Activated T-cell treated with anti-CD3 and anti-CD28 coated beads, Interleukin-2, amount 50 U/mL, for 1 hour (primary cell): ENCODE results near the gene SLC9A8.

Experiments
- DNase-seq: peaks from one replicate; pipeline ENCODE4 v3.0.0-alpha.2; 2020

The SLC9A8 gene

DNA sequence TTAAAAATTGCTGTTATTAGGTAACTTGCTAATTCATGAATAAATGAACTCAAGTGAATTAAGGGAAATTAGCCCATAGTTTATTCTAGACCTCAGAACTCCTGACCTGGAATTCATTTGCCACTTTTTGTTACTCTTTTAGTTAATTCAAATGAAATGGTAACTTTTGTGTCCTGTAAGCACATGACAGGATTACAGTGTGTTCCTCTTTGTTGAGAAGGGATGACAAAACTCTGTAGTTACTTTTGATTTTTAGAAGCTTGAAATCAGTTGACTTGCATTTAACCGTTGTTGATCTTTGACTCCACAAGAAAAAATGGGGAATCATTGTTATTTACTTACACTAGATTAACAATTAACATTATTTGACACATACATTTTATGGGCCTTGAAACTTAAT, 6.2 kb downstream of the SLC9A8 start:
- DNase-seq, result no peak

DNA sequence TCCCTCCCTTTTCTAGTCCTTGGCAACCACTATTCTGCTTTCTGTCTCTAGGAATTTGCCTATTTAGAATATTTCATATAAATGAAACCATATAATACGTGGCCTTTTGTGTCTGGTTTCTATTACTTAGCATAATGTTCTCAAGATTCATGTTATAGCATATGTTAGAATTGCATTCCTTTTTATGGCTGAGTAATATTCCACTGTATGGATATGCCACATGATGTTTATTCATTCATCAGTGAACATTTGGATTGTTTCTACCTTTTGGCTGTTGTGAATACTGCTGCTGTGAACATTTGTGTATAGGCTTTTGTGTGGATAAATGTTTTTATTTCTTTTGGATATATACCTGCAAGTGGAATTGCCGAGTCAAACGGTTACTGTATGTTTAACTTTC, 7.1 kb downstream of the SLC9A8 start:
- no peak for DNase-seq

DNA sequence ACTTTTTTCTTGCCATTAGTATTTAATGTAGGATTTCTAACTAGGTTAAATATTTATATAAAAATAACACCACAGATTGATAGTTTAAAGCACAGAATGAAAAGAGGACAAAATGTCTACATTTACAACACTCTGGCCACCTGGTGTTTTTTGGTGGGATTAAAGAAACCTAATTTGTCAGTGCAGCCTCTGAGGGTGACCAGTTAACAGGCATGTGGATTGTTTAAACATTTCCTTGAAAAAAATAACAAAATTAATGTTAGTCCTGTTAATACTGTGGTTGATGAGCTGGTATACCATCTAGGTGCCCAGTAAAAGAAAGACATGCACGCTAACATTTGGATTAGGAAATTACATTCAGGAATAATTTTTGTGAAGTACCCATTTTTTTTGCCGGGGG, 8.8 kb downstream of the SLC9A8 start:
- no peak for DNase-seq

DNA sequence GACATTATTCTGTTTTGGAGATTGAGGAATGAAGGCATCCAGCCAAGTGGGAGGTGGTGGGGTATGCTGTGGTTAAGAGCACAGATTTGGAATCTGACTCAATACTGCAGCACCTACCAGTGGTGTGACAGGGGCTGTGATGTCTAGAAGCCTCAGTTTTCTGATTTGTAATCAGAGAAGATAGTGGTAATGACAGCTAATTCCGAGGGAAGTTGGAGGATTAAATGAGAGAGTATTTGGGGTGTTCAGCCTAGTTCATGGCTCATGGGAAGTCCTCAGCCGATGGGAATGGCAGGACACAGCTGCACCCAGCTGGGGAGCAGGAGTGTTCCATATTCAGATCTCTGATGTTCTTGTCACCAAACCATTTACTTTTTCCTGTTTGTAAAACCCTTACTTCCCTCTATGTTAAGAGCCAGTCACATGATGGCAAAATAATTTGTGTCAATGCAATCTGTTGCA, 9.3 kb downstream of the SLC9A8 start:
- no peak for DNase-seq

DNA sequence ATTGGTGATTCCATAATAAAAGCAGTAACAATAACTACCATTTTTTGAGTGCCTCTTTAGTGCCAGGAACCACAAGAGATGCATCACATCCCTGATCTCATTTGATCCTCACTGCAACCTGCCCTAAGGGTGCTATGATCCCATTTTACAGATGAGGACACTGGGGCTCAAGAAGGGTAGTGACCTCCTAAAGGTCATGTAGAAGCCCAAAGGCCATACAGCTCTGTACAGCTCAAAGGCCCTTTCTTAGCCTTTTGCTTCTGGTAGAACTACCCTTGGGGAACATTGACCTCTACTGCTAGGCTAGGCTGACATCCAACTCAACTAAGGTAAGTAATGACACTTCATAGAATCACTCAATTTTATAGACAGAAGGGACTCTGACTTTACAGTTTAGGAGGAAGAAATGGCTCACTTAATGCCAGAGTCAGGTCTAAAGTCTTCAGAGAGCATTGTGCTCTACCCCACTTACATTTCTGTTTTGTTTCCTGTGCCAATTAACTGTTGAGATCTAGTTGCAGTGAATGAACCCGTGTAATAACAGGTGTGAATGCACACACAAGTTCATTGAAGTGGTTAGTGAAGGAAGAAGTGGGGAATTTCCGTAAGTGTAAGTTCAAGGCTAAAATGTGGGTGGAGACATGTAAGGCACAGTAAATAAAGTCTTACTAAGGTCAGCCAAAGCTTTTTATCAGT, 10.7 kb downstream of the SLC9A8 start:
- no peak for DNase-seq

DNA sequence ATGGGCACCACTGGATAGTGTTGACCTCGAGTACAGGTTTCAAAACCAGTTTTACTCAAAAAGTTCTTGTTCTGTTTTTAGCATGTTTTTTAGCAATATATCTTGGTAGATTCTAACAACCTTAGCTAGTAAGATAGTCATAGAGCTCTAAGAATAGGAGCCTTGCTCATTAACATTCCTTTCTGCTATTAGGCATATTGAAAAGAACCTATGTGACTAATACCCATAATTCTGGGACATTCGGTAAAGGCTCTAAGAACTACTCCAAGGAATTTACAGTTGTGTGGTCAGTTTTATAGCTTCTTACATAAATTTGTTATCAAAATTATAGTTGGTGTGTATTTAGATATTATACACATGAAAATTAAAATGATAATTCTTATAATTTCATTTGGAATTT, 11.6 kb downstream of the SLC9A8 start:
- no peak for DNase-seq

DNA sequence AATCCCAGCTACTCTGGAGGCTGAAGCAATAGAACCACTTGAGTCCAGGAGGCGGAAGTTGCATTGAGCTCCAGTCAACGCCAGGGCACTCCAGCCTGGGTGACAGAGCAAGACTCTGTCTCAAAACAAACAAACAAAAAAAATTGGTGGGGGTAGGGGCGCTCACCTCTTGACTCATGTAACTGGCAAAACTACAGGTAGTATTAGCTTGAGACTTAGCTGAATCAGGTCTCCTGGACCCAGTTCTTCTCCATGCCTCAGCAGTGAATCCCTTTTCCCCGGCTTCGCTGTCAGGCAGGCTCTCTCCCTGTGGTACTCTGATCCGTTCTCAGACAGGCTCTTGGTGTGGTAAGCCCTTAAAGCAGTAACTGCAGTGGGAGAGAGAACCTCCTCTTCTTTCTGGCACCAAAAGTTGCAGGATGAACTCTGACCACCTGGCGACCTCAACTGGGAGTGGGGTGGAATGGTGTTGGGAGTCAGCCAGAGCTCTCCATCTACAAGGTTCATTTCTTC, 12.9 kb downstream of the SLC9A8 start:
- DNase-seq, result no peak

DNA sequence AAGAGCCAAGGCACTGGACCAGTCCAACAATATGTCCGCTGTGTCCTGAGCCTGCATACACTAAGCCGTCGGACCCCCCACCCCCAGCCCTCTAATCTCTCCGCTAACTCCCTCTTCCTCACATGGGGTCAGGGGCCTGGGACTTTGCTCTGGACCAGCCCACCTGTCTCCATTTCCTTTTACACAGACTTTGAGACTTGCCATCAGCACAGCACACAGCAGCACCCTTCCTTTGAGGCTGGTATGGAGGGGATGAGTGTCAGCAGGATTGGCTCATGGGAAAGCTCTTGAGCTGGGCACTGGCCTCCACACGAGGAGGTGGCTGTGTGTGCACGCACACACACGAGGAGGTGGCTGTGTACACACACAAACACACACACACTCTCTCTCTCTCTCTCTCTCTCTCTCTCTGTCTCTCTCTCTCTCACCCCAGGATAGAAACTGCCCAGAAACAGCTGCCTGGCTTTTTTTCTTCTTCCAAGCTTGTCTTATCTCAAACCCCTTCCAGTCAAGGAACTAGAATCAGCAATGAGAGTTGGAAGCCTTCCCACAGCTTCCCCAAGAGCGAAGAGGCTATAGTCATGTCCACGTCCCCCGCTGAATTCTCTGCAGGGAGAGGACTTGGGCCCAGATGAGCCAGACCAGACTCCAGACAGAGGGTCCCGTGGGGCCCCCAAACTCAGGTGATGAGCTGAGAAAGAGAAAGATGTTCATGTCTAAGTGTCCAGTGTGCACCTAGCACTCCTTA, 18.6 kb downstream of the SLC9A8 start:
- DNase-seq, result no peak

DNA sequence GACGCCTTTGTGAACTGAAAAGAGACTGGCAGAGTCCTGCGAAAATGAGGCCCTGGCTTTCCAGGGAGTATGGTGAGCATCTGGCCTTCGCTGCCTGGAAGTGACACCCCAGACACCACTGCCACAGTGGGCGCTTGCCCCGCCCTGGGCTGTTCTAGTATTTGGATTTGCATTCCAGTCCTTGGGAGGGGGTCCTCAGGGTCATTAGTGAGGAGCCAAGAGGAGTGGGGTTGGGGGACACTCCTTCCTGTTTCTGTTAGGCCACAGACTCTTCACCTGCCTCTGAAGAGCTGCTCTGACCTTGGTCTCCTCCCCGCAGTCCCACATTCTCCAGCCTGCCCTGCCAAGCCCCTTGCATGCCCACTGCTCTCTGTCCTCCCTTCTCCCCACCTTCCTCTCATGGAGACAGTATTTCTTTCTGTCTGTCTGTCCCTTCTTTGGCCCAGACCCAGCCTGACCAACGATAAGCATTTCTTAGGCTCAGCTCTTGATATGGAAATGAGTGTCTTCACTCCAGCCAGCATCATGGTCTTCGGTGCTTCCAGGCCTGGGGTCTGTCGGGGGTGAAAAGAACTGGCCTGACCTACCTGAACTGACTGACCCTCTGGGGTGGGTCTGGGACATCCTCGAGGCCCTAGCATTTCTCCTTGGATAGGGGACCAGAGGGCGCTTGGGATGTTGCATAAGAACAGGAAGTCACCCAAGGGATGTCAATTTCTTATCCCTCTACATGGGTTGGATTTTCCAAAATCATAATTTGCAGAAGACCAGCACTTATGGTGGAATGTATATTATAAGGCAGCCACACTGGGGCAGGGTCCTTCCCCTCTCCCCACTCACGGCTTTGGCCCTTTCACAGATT, 19.4 kb downstream of the SLC9A8 start:
- no peak for DNase-seq

DNA sequence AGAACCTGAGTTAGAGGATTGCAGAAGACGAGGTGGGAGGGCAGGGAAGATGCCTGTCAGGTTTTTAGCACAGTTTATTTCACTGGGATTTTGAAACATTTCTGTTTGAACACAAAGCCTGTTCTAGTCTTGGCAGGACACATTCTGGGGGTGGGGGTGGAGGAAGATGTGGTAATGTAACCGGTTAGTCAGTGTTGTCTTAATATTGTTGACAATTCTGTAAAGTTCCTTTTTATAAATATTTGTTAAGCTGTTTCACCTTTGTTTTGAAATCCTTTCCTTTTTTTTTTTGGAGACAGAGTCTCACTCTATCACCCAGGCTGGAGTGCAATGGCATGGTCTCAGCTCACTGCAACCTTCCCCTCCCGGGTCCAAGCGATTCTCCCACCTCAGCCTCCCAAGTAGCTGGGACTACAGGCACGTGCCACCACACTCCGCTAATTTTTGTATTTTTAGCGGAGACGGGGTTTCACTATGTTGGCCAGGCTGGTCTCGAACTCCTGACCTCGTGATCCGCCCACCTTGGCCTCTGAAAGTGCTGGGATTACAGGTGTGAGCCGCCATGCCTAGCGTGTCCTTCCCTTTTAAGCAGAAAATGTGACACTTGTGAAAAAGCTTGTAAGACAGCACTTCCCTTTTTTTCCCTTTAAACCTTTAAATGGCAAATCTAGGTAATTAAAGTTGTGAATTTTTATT, 20.2 kb downstream of the SLC9A8 start:
- no peak for DNase-seq

DNA sequence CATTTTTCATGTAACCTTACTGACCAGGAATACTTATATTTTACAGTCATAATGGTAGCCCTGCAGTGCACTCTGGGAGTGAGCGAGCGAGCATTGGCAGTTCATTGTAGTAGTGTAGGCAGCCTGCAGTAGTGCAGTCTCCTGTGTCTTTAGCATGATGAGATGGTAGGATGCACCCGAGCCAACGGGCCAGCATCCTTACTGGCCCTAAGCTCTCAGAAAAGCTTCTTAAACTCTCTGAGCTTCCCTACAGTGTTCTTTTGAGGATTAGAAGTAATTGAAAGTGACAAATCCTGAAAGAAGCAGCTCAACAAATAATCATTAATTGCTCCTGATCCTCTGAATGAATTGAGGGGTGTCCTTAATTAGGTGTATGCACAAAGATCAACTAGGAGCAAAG, 20.9 kb downstream of the SLC9A8 start:
- no peak for DNase-seq

DNA sequence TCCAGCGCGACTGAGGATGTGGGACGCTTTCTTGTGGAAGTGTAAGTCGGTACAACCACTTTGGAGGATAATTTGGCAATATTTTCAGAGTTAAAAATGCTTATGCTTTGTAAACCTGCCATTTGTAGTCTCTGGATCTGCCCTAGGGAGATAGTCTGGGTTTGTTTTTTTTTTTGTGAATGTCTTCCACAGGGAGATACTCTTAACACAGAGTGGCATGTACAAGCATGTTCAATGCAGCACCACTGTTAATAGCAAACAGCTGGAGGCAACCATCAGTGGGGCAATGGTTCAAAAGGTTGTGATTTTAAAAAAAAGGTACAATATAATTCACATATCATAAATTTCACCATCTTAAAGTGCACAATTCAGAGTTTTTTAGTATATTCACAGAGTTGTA, 22.4 kb downstream of the SLC9A8 start:
- DNase-seq, result no peak

DNA sequence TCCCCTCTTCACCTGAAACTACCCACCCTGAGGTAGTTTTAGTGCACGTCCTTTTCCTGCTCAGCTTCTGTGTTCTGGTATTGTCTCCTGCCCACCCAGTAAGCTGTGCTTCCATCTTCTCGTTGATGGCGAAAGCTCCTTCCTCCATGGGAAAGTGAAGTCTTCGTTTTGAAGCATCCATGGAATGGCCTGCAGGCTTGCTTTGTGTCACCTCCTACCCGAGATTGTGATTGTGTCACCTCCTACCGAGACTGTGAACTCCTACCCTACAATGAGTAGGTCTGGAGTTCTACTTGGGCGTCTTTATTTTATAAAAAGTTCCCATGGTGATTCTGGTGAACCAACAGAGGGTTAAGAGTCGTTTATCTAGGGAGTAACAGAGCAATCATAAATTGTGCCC, 25.9 kb downstream of the SLC9A8 start:
- DNase-seq, result no peak

DNA sequence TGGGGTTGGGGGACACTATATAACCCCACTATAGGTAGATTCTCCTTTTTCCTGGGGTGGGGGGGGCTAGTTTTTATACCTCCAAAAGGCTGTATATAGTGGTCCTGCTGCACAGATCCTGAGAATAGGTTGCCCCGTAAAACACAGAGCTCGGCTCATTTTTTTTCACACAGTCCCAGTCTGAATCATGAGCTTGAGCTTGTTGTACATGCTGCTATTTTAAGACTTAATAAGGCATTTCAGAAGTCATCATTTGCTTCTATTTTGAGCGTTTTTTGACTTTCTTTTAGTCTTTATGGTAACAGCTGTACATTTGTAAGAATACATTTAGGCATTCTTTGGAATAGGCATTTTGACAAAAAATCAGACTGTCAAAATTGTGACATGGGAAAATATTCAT, 30.5 kb downstream of the SLC9A8 start:
- no peak for DNase-seq

DNA sequence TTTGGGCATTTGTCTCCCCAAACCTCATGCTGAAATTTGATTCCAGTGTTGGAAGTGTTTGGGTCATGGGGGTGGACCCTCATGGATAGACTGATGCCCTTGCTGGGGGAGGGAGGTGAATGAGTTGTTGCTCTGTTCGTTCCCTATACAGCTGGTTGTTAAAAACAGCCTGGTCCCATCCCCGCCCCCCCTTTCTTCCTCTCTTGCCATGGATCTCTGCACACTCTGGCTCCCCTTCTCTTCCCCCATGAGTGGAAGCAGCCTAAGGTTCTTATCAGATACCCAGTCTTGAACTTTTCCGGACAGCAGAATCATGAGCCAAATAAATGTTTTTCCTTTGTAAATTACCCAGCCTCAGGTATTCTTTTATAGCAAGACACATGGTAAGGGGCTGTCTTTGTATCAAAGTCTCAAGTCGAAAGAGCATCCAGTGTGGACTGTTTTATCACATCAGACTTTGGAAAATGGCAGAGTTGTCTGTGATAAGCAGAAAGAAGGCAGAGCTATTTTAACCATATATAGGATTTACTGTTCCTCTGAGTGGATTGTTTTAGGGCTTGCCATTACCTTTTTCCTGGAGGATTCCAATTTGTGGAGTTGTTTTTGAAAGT, 31.2 kb downstream of the SLC9A8 start:
- DNase-seq, result no peak

DNA sequence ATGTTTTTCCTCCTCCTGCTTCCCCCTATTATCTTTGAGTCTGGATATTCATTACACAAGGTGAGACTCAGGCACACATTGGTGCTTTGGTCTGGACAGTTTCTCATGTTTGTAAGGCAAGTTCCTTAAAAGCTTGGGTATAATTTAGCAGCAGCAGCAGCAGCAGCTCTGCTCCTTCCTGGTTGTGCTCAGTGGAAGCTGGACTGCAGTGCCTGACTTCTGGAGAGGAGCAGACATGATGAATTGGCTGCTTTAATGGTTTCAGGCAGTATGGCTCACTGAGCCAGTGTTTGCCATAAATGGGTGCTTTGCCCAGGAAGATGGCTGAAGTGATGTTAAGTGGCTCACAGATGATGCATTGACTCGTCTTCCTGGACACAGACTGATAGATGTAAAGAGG, 32.4 kb downstream of the SLC9A8 start:
- no peak for DNase-seq

DNA sequence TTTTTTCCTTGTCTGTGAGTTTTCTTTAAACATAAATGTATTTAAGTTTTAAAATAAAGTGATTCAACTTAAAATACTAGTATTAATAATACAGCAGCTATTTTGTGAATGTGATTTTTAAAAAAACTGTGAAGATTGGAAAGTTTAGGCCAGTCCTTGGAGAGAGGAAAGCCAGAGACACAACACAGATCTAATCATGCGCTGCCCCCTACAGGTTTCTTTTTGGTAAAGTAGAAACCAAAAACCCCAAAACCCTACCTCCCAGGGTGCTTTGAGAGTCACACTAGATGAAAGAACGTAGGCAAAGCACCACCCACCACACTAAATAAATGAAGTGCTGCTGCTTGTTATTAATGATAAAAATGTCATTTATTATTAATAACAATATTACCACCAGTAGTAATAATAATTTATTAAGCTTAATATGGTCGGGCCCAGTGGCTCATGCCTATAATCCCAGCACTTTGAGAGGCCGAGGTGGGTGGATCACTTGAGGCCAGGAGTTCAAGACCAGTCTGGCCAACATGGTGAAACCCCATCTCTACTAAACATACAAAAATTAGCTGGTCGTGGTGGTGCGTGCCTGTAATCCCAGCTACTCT, 33.7 kb downstream of the SLC9A8 start:
- no peak for DNase-seq

DNA sequence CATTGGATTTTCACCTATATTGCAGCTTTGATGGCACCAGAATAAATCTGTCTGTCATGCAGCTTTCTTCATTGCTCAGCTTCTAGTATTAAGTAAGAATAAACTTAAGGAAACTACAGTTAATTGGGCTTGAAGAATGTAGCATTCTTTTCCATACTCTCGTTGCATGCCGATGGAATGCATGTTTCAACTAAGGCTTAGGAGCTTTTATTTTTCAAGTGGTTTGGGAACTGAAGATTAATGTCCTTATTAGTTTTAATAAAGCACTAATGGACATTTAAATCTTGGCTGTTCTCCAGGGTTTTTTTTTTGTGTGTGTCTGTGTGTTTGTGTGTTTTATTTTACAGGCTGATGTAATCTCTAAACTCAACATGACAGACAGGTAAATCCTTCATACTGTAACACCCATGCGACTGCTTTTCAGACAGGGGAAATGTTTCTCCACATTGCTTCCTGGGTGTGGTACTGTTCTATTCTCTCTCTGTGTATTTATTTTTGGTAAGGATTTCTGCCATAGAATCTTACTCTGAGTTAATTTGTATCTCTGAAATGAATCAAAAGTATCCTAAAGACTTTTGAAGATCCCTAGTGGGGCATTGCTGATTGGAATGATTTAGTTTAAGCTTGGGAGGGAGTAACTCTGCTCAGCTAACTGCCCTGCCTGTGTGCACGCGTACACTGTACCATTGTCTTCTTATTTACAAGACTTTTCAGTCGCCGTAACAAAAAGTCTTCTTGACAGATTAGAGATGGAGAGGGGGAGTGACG, 38.0 kb downstream of the SLC9A8 start:
- DNase-seq, result no peak

DNA sequence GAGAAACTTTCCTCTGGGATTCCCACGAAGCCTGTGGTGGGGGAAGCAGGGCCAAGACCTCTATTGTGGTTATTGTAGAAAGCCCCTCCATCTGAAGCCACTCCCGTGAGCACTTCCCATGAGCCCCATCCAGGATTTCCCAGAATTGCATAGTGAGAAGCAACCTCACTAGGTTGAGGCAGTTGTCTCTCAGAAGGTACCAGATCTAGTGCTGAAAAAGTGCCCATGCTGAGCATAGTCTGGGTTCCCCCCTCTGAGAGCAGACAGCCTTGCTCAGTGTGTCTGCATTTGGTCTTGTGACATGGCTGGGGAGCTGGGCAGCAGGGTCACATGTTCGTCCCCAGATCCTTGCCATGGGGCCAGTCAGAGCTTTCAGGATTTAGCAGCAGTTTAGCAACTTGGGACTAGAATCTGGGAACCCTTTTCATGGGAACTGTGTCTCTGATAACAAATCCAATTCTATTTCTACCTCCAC, 38.6 kb downstream of the SLC9A8 start:
- DNase-seq, result no peak

DNA sequence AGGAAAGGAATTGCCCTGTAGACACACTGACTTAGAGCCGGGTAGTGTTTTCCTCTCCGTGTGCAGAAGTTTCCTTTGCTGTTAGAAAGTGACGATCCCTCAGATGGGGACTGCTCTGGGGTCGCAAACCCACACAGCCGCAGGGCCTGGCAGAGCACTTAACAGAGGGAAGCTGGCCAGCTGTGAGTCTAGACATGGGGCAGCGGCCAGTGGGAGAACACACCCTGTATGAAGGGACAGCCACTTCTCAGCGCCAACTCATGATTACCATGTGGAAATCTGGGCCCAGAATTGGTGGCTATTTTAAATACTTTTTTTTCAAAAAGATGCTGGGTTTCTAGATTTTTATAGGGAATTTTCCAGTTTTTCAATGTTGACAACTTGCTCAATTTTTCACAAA, 39.4 kb downstream of the SLC9A8 start:
- no peak for DNase-seq

DNA sequence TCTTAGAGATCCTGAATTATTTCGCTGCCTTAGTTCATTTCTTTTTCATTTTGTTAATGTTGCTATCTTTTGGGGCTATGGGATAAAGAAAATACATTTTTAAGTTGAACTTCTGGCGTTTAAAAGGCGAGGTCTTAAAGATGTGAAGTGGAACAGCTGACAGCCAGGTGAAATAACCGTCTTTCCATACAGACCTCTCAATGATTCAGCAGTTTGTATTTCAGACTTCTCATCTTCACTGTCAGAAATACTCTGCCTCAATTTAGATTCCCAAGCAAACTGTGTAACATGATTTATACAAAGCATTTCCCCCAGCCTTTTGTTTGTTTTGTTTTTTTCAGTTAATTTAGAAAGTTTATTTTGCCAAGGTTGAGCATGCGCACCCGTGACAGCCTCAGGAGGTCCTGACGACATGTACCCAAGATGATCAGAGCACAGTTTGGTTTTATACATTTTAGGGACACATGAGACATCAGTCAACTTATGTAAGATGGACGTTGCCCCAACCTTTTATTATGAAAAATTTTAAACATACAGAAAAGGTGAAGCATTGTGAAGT, 40.0 kb downstream of the SLC9A8 start:
- no peak for DNase-seq
